HG03135 (cell line): ENCODE results near the gene KIR2DL4.
"Not testable (repeated sequence)": the region's sequence is repeated elsewhere in the genome, so short reads cannot be mapped to it uniquely, and the experiment has no call there.

Experiments used
- ATAC-seq: cut with Tn5 transposase; IDR thresholded peaks from one replicate; pipeline ENCODE4 v1.9.1; 2021; ENCODE audit warnings: mild to moderate bottlenecking, moderate library complexity; ENCODE audit not compliant: unreplicated experiment

The KIR2DL4 gene

GRCh38 chr19:54804101-54804500 is 691 bp downstream of the KIR2DL4 start:
- ATAC-seq, result no peak

- no peak for ATAC-seq
Measured at GRCh38 chr19:54804571-54804970, 1.2 kb downstream of the KIR2DL4 start.

GRCh38 chr19:54805665-54806515 is 2.5 kb downstream of the KIR2DL4 start:
- ATAC-seq, result no peak

GRCh38 chr19:54806516-54806838 is 3.1 kb downstream of the KIR2DL4 start:
- no peak for ATAC-seq

GRCh38 chr19:54814571-54814970 is 11.2 kb downstream of the KIR2DL4 start:
- not testable (repeated sequence) for ATAC-seq

- not testable (repeated sequence) for ATAC-seq
Measured at GRCh38 chr19:54816251-54816650, 12.8 kb downstream of the KIR2DL4 start, which contains the start of gene KIR3DL1. Gene KIR3DL1 (plus strand): TSS chr19:54816468.

GRCh38 chr19:54817670-54818536 is 14.5 kb downstream of the KIR2DL4 start:
- ATAC-seq, result no peak

GRCh38 chr19:54824416-54824815 is 21.0 kb downstream of the KIR2DL4 start:
- ATAC-seq, result not testable (repeated sequence)

GRCh38 chr19:54825326-54825725 is 21.9 kb downstream of the KIR2DL4 start:
- not testable (repeated sequence) for ATAC-seq

GRCh38 chr19:54828064-54828463 is 24.7 kb downstream of the KIR2DL4 start:
- ATAC-seq, result not testable (repeated sequence)

GRCh38 chr19:54832496-54832895 is 29.1 kb downstream of the KIR2DL4 start, which contains the start of gene KIR2DS4:
Gene KIR2DS4 (plus strand): TSS chr19:54832676.
- not testable (repeated sequence) for ATAC-seq

GRCh38 chr19:54835126-54835525 is 31.7 kb downstream of the KIR2DL4 start:
- ATAC-seq, result not testable (repeated sequence)

GRCh38 chr19:54837522-54837921 is 34.1 kb downstream of the KIR2DL4 start:
- ATAC-seq, result not testable (repeated sequence)

- not testable (repeated sequence) for ATAC-seq
Measured at GRCh38 chr19:54843171-54843570, 39.8 kb downstream of the KIR2DL4 start.

- ATAC-seq, result not testable (repeated sequence)
Measured at GRCh38 chr19:54850061-54850640, 46.7 kb downstream of the KIR2DL4 start, which contains the start of gene KIR3DL2. Gene KIR3DL2 (plus strand): TSS chr19:54850443. CDS start chr19:54850476, 33 bp downstream.

- ATAC-seq, result no peak
Measured at GRCh38 chr19:54850930-54851329, 47.5 kb downstream of the KIR2DL4 start.

GRCh38 chr19:54851353-54851752 is 47.9 kb downstream of the KIR2DL4 start:
- no peak for ATAC-seq

GRCh38 chr19:54855241-54855640 is 51.8 kb downstream of the KIR2DL4 start:
- not testable (repeated sequence) for ATAC-seq

- ATAC-seq, result not testable (repeated sequence)
Measured at GRCh38 chr19:54858476-54858875, 55.1 kb downstream of the KIR2DL4 start.

GRCh38 chr19:54859421-54859820 is 56.0 kb downstream of the KIR2DL4 start:
- ATAC-seq, result not testable (repeated sequence)

- not testable (repeated sequence) for ATAC-seq
Measured at GRCh38 chr19:54863459-54863858, 60.0 kb downstream of the KIR2DL4 start.
